Measurements from ENCODE around the gene GALNT9.
"Not testable (repeated sequence)": the region's sequence is repeated elsewhere in the genome, so short reads cannot be mapped to it uniquely, and the experiment has no call there.

The GALNT9 gene

GRCh38 chr12:132245521-132246101 is 83.8 kb downstream of the GALNT9 start:
- FAIRE-seq (no peak), DNase-seq (ENCODE audit: insufficient read length, low spot score) (no peak)
- TF ChIP-seq CTCF (IDR thresholded peaks at IDR 0.05; ENCODE audit: insufficient read depth, missing control alignments), result no peak

GRCh38 chr12:132244724-132245295 is 84.6 kb downstream of the GALNT9 start:
- no peak for TF ChIP-seq CTCF (IDR thresholded peaks at IDR 0.05; ENCODE audit: insufficient read depth, missing control alignments)
- DNase-seq (ENCODE audit: insufficient read length, low spot score), result no peak
- no peak for FAIRE-seq

- no peak for FAIRE-seq
- DNase-seq (ENCODE audit: insufficient read length, low spot score), result no peak
- TF ChIP-seq CTCF (IDR thresholded peaks at IDR 0.05; ENCODE audit: insufficient read depth, missing control alignments), result peak; percentile 5
These were observed 85.6 kb downstream of the GALNT9 start for GRCh38 chr12:132243596-132244310.

- not testable (repeated sequence) for FAIRE-seq; DNase-seq (ENCODE audit: insufficient read length, low spot score)
These were observed 86.2 kb downstream of the GALNT9 start for GRCh38 chr12:132243171-132243570.

GRCh38 chr12:132240669-132241007 is 88.8 kb downstream of the GALNT9 start:
- DNase-seq (ENCODE audit: insufficient read length, low spot score); FAIRE-seq: not testable (repeated sequence)

- FAIRE-seq, result no peak
- TF ChIP-seq CTCF (IDR thresholded peaks at IDR 0.05; ENCODE audit: insufficient read depth, missing control alignments), result no peak
These were observed 89.4 kb downstream of the GALNT9 start for GRCh38 chr12:132239796-132240668.

GRCh38 chr12:132239392-132239791 is 90.0 kb downstream of the GALNT9 start:
- no peak for TF ChIP-seq CTCF (IDR thresholded peaks at IDR 0.05; ENCODE audit: insufficient read depth, missing control alignments)
- FAIRE-seq, result no peak
- no peak for DNase-seq (ENCODE audit: insufficient read length, low spot score)

More at GRCh38 chr12:132239796-132240668, 89.4 kb downstream of the GALNT9 start:
- no peak for DNase-seq (ENCODE audit: insufficient read length, low spot score)
